ENCODE data around the gene SNX19.
A peak's percentile ranks its signal among the peaks of the same experiment; 100 is the strongest.

GRCh38 chr11:130897262-130898182, 18.8 kb downstream of the SNX19 start:
- no peak for TF ChIP-seq CTCF (IDR thresholded peaks at IDR 0.05)
- TF ChIP-seq EP300 (IDR thresholded peaks at IDR 0.05; ENCODE audit: low read depth): peak; percentile 95
- TF ChIP-seq POLR2AphosphoS5 (IDR thresholded peaks at IDR 0.05): peak; percentile 68 to 85 (median 81)
- TF ChIP-seq POLR2A (IDR thresholded peaks at IDR 0.05): no peak
